H1 (cell line): Measurements from ENCODE around the gene UPK3B. TPM values are rescaled to one million over a fixed set of nuclear protein-coding genes. Genes with fewer than 3 reads are reported as not detected.

Experiments used
- CTCF ChIA-PET: fragments of 300-600 bp; sonication (Branson Sonifier 250); formaldehyde crosslinking; loops from one replicate; lab custom pipeline; 2021; ENCODE audit not compliant: partially characterized antibody; lab: Charles Lee
- POLR2A ChIA-PET: fragments of 300-600 bp; sonication (Branson Sonifier 250); formaldehyde crosslinking; loops from one replicate; lab custom pipeline; 2021; ENCODE audit warnings: inconsistent platforms; ENCODE audit not compliant: partially characterized antibody; lab: Charles Lee
- DNase-seq, 2 experiments: peaks; one replicate each; pipeline versions ENCODE4 v3.0.0 to v3.0.0-alpha.2; 2010 to 2022; ENCODE audit warnings: low spot score in 2 of 2, low read depth in 1 of 2, mixed read lengths in 1 of 2
- FAIRE-seq: peaks from 2 replicates; lab custom pipeline; 2011; peaks lifted over from hg19 to GRCh38; lab: Jason Lieb, UNC
- H2AFZ ChIP-seq: 2 replicates; pipeline ENCODE4 v1.8.1; 2012; ENCODE audit warnings: low read length, inconsistent platforms
- H2AK5ac ChIP-seq: 2 replicates; pipeline ENCODE4 v1.6.1; 2013; ENCODE audit warnings: low read depth, low read length
- H2BK120ac ChIP-seq: replicated peaks from 2 replicates; pipeline ENCODE3; 2013; ENCODE audit warnings: low read depth, low read length, inconsistent platforms
- H2BK12ac ChIP-seq: 2 replicates; pipeline ENCODE4 v1.6.1; 2013; ENCODE audit warnings: low read depth, low read length
- H2BK15ac ChIP-seq: 2 replicates; pipeline ENCODE4 v1.6.1; 2013; ENCODE audit warnings: low read length
- H2BK20ac ChIP-seq: 2 replicates; pipeline ENCODE4 v1.6.1; 2013; ENCODE audit warnings: low read length
- H2BK5ac ChIP-seq: 2 replicates; pipeline ENCODE4 v1.6.1; 2013; ENCODE audit warnings: low read depth, low read length
- H3K14ac ChIP-seq: 2 replicates; pipeline ENCODE4 v1.6.1; 2013; ENCODE audit warnings: inconsistent platforms; ENCODE audit not compliant: insufficient read length
- H3K18ac ChIP-seq: 2 replicates; pipeline ENCODE4 v1.6.1; 2013; ENCODE audit warnings: low read length; ENCODE audit errors: extremely low read depth
- H3K23ac ChIP-seq: 2 replicates; pipeline ENCODE4 v1.6.1; 2013; ENCODE audit warnings: inconsistent platforms; ENCODE audit not compliant: insufficient read length
- H3K23me2 ChIP-seq: 2 replicates; pipeline ENCODE4 v1.6.1; 2013; ENCODE audit warnings: low read depth, low read length
- H3K27ac ChIP-seq: 2 replicates; pipeline ENCODE4 v1.6.1; 2011; ENCODE audit warnings: low read depth, low read length, inconsistent platforms
- H3K27me3 ChIP-seq, 4 experiments: replicated peaks in 1 of 4; 1 replicate in 1 of 4; 2 replicates in 3 of 4; pipeline versions ENCODE4 v1.6.1 to v1.8.1; 2011 to 2013; ENCODE audit warnings: low read length in 3 of 4, mild to moderate bottlenecking in 3 of 4, inconsistent platforms in 2 of 4, mixed read lengths in 2 of 4, moderate library complexity in 1 of 4; ENCODE audit not compliant: control insufficient read depth in 3 of 4, insufficient read depth in 3 of 4; ENCODE audit errors: extremely low read depth in 1 of 4
- H3K36me3 ChIP-seq, 4 experiments: 2 replicates each; pipeline versions ENCODE4 v1.6.1 to v1.8.1; 2011 to 2013; ENCODE audit warnings: mild to moderate bottlenecking in 4 of 4, low read length in 3 of 4, moderate library complexity in 2 of 4, control low read depth in 1 of 4, inconsistent platforms in 1 of 4; ENCODE audit not compliant: insufficient read depth in 4 of 4, control insufficient read depth in 2 of 4
- H3K4ac ChIP-seq: replicated peaks from 2 replicates; pipeline ENCODE3; 2013; ENCODE audit warnings: low read length, low read depth, mixed read lengths, inconsistent platforms; ENCODE audit not compliant: insufficient read length
- H3K4me1 ChIP-seq, 4 experiments: replicated peaks in 1 of 4; 1 replicate in 1 of 4; 2 replicates in 3 of 4; pipeline versions ENCODE4 v1.6.1 to v1.8.1; 2011 to 2013; ENCODE audit warnings: low read length in 3 of 4, inconsistent platforms in 2 of 4, mixed read lengths in 1 of 4; ENCODE audit not compliant: insufficient read depth in 4 of 4, control insufficient read depth in 3 of 4
- H3K4me2 ChIP-seq, 2 experiments: 2 replicates each; pipeline versions ENCODE4 v1.6.1 to v1.8.1; 2011 to 2013; ENCODE audit warnings: low read depth in 2 of 2, low read length in 2 of 2, control low read depth in 1 of 2, inconsistent platforms in 1 of 2, mild to moderate bottlenecking in 1 of 2; ENCODE audit not compliant: insufficient read depth in 1 of 2
- H3K4me3 ChIP-seq, 4 experiments: fragments of 200-600, 300-600 bp in 1 of 4; sonication (generic), shearing (Covaris generic), sonication (Bioruptor Twin) in 1 of 4; 2 replicates each; pipeline versions ENCODE4 v1.5.1 to v1.8.1; 2011 to 2016; ENCODE audit warnings: low read length in 4 of 4, low read depth in 3 of 4, control low read depth in 2 of 4, inconsistent platforms in 2 of 4, mild to moderate bottlenecking in 2 of 4, mixed read lengths in 1 of 4, moderate library complexity in 1 of 4; ENCODE audit not compliant: insufficient read depth in 2 of 4; ENCODE audit errors: extremely low read depth in 1 of 4
- H3K56ac ChIP-seq: replicated peaks from 2 replicates; pipeline ENCODE3; 2013; ENCODE audit warnings: low read depth, mild to moderate bottlenecking, mixed read lengths, low read length, inconsistent platforms; ENCODE audit not compliant: insufficient read length
- H3K79me1 ChIP-seq: 2 replicates; pipeline ENCODE4 v1.6.1; 2013; ENCODE audit warnings: low read depth, low read length, control low read depth
- H3K79me2 ChIP-seq, 2 experiments: 2 replicates each; pipeline versions ENCODE4 v1.6.1 to v1.8.1; 2012 to 2013; ENCODE audit warnings: low read length in 2 of 2, mild to moderate bottlenecking in 2 of 2, inconsistent platforms in 1 of 2; ENCODE audit not compliant: insufficient read depth in 2 of 2, control insufficient read depth in 1 of 2
- H3K9ac ChIP-seq, 4 experiments: replicated peaks in 1 of 4; 1 replicate in 1 of 4; 2 replicates in 3 of 4; pipeline versions ENCODE4 v1.6.1 to v1.8.1; 2011 to 2013; ENCODE audit warnings: low read depth in 3 of 4, low read length in 3 of 4, control low read depth in 2 of 4, mild to moderate bottlenecking in 2 of 4, moderate library complexity in 2 of 4, inconsistent platforms in 1 of 4; ENCODE audit errors: extremely low read depth in 1 of 4
- H3K9me3 ChIP-seq, 2 experiments: 2 replicates each; pipeline versions ENCODE4 v1.6.1 to v1.8.1; 2012 to 2013; ENCODE audit warnings: mild to moderate bottlenecking in 2 of 2, moderate library complexity in 2 of 2, control low read depth in 1 of 2, inconsistent platforms in 1 of 2, low read depth in 1 of 2, low read length in 1 of 2, mixed read lengths in 1 of 2; ENCODE audit not compliant: insufficient read depth in 2 of 2
- H4K20me1 ChIP-seq, 2 experiments: replicated peaks in 1 of 2; 2 replicates each; pipeline versions ENCODE3 to v1.8.1; 2011 to 2013; ENCODE audit warnings: inconsistent platforms in 2 of 2, low read length in 2 of 2, mild to moderate bottlenecking in 1 of 2; ENCODE audit not compliant: insufficient read depth in 2 of 2, control insufficient read depth in 1 of 2
- H4K5ac ChIP-seq: 2 replicates; pipeline ENCODE4 v1.6.1; 2013; ENCODE audit warnings: low read length, low read depth, mixed read lengths, inconsistent platforms; ENCODE audit not compliant: insufficient read length
- H4K8ac ChIP-seq: 2 replicates; pipeline ENCODE4 v1.8.0; 2013; ENCODE audit warnings: mild to moderate bottlenecking, moderate library complexity, low read length, inconsistent platforms; ENCODE audit not compliant: insufficient read depth; ENCODE audit errors: extremely low read depth
- H4K91ac ChIP-seq: replicated peaks from 2 replicates; pipeline ENCODE3; 2013; ENCODE audit warnings: low read length, mixed read lengths, inconsistent platforms; ENCODE audit not compliant: insufficient read length
- TEAD4 ChIP-seq: IDR thresholded peaks from 2 replicates; pipeline ENCODE4 v1.6.1; 2012; ENCODE audit warnings: low read depth, low read length, inconsistent platforms, mixed read lengths
- WGBS, 2 experiments: shearing (Covaris generic) in 1 of 2; methylation state at CpG; one replicate each; pipeline versions ENCODE4 v1.1.6 to v1.1.7; 2013 to 2015; ENCODE audit warnings: low lambda C conversion rate in 2 of 2, mixed read lengths in 2 of 2, inconsistent platforms in 1 of 2, low coverage in 1 of 2, missing lambda C conversion rate in 1 of 2; ENCODE audit not compliant: insufficient replicate concordance in 2 of 2, insufficient coverage in 1 of 2, insufficient read length in 1 of 2; ENCODE audit errors: extremely low coverage in 1 of 2, missing lambda C conversion rate in 1 of 2; 5-methylcytosine and 5-hydroxymethylcytosine counted together
- polyA plus RNA-seq, 7 experiments: library from polyadenylated mRNA; depleted of rRNA in 3 of 7; stranded (reverse) in 5 of 7; unstranded in 2 of 7; fragments of >200 nt in 5 of 7; fragments of 200-250 nt in 2 of 7; gene quantifications; 1 replicate in 5 of 7; 2 replicates in 1 of 7; 4 replicates in 1 of 7; pipeline versions ENCODE4 v1.2.1 to v1.2.3, GENCODE V29; 2011 to 2013; ENCODE audit warnings: missing spikeins in 2 of 7, mixed read lengths in 2 of 7
- total RNA-seq: library from RNA; stranded (reverse); fragmentation: NEBNext Ultra II Directional; extraction: Animal tissue kit (Norgen Biotek cat#: 25700); gene quantifications from 2 replicates; pipeline ENCODE4 v1.2.1, GENCODE V29; 2021

The UPK3B gene
- total and polyA plus RNA-seq, 2 of the 8 experiments (the other 6 are each of a cell fraction or from before 2014, with no cell fraction given) = 5.9 to 20.6 TPM

- H4K91ac ChIP-seq = no peak overlapping the region
- no peak overlapping the region for H3K4me2 ChIP-seq
- H3K4me3 ChIP-seq = no peak overlapping the region
- H2AFZ ChIP-seq = no peak overlapping the region
- H3K27me3 ChIP-seq = no peaks in the 10 kb centered on the region
- POLR2A ChIA-PET = no interaction called here
- no peak overlapping the region for H3K23ac ChIP-seq
- no peak overlapping the region for H3K56ac ChIP-seq
- DNase-seq (no peak), FAIRE-seq (no peak)
- peaks cover 0 to 5% (median under 1%) of the 10 kb centered on the region in 4 experiments; a peak in 4 of 8 replicates for H3K36me3 ChIP-seq
- H3K23me2 ChIP-seq = no peaks in the 10 kb centered on the region
- peaks cover 0 to 2% of the 10 kb centered on the region in 2 experiments for H4K20me1 ChIP-seq
- H2BK5ac ChIP-seq = no peak overlapping the region
- no peak overlapping the region for H2BK20ac ChIP-seq
- TF ChIP-seq TEAD4 = no peak
- no peak overlapping the region for H3K27ac ChIP-seq
- no peak overlapping the region for H4K8ac ChIP-seq
- H2BK12ac ChIP-seq = no peak overlapping the region
- H3K14ac ChIP-seq = no peak overlapping the region
- H2BK120ac ChIP-seq = no peak overlapping the region
- H3K9me3 ChIP-seq = no peaks in the 10 kb centered on the region
- H4K5ac ChIP-seq = no peak overlapping the region
- peaks cover 0 to 11% (median 8%) of the 10 kb centered on the region in 4 experiments; a peak in 6 of 7 replicates for H3K4me1 ChIP-seq
- no peaks in the 10 kb centered on the region for H3K79me1 ChIP-seq
- CTCF ChIA-PET = no interaction called here
- H3K9ac ChIP-seq = no peak overlapping the region
- no peak overlapping the region for H3K4ac ChIP-seq
- H3K18ac ChIP-seq = no peak overlapping the region
- 90 to 100% methylated on average over 3 to 11 of the region's 11 CpGs for WGBS, 2 experiments
- no peak overlapping the region for H2BK15ac ChIP-seq
- H2AK5ac ChIP-seq = no peak overlapping the region
- H3K79me2 ChIP-seq = no peaks in the 10 kb centered on the region
These were observed 2.5 kb upstream of the UPK3B start for GRCh38 chr7:76507723-76508406.
